HepG2 (cell line): Measurements from ENCODE around the gene PCBP1.

Experiments
- AFF4 ChIP-seq: sonication (generic); formaldehyde crosslinking; IDR thresholded peaks from 2 replicates; pipeline ENCODE4 v1.4.0; 2020; ENCODE audit warnings: missing genetic modification reagents
- CHD2 ChIP-seq: IDR thresholded peaks from 2 replicates; pipeline ENCODE4 v1.6.1; 2011; ENCODE audit warnings: low read depth, low read length, improper control_type of control experiment
- EZH2 ChIP-seq: conservative IDR thresholded peaks from 2 replicates; pipeline ENCODE4 v1.6.1; 2012; ENCODE audit warnings: mild to moderate bottlenecking, low read depth, low read length, moderate library complexity
- FLYWCH1 ChIP-seq: sonication (generic); formaldehyde crosslinking; IDR thresholded peaks from 2 replicates; pipeline ENCODE4 v1.8.1; 2023; ENCODE audit warnings: mild to moderate bottlenecking, missing genetic modification reagents
- PATZ1 ChIP-seq: sonication (generic); formaldehyde crosslinking; IDR thresholded peaks from 2 replicates; pipeline ENCODE4 v1.4.0; 2020; ENCODE audit warnings: missing genetic modification reagents
- POLR2A ChIP-seq, 2 experiments: IDR thresholded peaks; 2 replicates each; pipeline ENCODE4 v1.6.1; 2011; ENCODE audit warnings: low read depth in 2 of 2, low read length in 2 of 2, mild to moderate bottlenecking in 1 of 2, moderate library complexity in 1 of 2; ENCODE audit not compliant: insufficient read depth in 1 of 2
- SP1 ChIP-seq, 2 experiments: fragments of 450-650 bp in 1 of 2; sonication (generic) in 1 of 2; formaldehyde crosslinking in 1 of 2; IDR thresholded peaks; 2 replicates each; pipeline versions ENCODE4 v1.4.0 to v1.6.1; 2016 to 2020; ENCODE audit warnings: missing genetic modification reagents in 1 of 2
- TCF12 ChIP-seq, 2 experiments: fragments of 450-650 bp in 1 of 2; sonication (generic) in 1 of 2; formaldehyde crosslinking in 1 of 2; IDR thresholded peaks; 2 replicates each; pipeline versions ENCODE4 v1.6.1 to v1.8.0; 2017 to 2022; ENCODE audit warnings: antibody characterized with exemption in 1 of 2, mild to moderate bottlenecking in 1 of 2, missing genetic modification reagents in 1 of 2, moderate library complexity in 1 of 2
- ZNF24 ChIP-seq: fragments of 450-650 bp; IDR thresholded peaks from 2 replicates; pipeline ENCODE4 v1.6.1; 2017; ENCODE audit warnings: antibody characterized with exemption, mild to moderate bottlenecking
- TF ChIP-seq, protein P1 (sequence below): sonication (generic); formaldehyde crosslinking; IDR thresholded peaks from 2 replicates; pipeline ENCODE4 v1.9.0; 2021; ENCODE audit warnings: missing genetic modification reagents, borderline replicate concordance

DNA sequence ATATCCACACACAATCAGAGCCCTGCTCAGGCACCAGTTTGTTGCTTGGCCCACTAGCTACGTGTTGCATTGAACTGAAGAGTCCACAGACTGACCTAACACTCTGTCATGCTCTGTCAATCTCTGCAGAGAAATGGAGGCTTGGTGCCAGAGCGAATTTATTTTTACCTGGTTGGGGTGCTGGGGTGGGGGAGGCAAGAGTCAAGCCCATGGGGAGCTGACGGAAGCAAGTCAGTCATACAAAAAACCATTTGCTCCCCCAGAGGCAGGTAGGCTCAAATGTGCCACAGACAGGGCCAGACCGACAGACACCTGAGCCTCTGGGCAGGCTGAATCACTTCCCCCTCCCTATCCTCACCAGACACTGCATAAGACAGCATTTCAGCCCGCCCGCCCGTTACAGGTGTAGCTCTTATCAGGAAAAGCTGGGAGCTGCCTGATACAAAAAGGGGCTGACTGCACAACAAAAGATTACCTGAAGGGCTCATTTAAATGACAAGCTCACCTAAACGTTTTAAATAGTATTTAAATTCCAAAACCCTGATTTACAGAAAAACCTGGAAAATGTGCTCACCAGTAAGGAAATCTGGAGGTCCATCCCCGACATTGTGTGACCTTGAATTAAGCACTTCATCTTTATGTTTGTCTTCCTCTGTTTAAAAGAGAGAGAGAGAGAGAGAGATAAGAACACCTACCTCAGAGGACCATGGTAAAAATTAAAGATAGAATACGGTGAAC is 2.1 kb upstream of the PCBP1 start:
- TF ChIP-seq AFF4 (no peak), TCF12 (IDR thresholded peaks at IDR 0.05) (no peak), TCF12 (CRISPR knock-in tag; IDR thresholded peaks at IDR 0.05) (no peak), FLYWCH1 (no peak), POLR2A (IDR thresholded peaks at IDR 0.05; ENCODE audit: insufficient read depth in 1 of 2, low read depth in 2 of 2, low read length in 2 of 2) (no peak; a peak in 1 of 4 replicates), PATZ1 (CRISPR knock-in tag) (no peak; the same call in 1 of the 2 replicates), ZNF24 (no peak), SP1 (IDR thresholded peaks at IDR 0.05) (no peak), SP1 (CRISPR knock-in tag; IDR thresholded peaks at IDR 0.05) (no peak), EZH2 (no peak), CHD2 (no peak)
- TF ChIP-seq, protein P1, sequence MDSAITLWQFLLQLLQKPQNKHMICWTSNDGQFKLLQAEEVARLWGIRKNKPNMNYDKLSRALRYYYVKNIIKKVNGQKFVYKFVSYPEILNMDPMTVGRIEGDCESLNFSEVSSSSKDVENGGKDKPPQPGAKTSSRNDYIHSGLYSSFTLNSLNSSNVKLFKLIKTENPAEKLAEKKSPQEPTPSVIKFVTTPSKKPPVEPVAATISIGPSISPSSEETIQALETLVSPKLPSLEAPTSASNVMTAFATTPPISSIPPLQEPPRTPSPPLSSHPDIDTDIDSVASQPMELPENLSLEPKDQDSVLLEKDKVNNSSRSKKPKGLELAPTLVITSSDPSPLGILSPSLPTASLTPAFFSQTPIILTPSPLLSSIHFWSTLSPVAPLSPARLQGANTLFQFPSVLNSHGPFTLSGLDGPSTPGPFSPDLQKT (CRISPR knock-in tag): no peak
